Keratinocyte (primary cell): Measurements from ENCODE around the gene TRIM10. TPM values are rescaled to one million over a fixed set of nuclear protein-coding genes. Genes with fewer than 3 reads are reported as not detected.

Source experiments
- DNase-seq: peaks from one replicate; pipeline ENCODE4 v3.0.0-alpha.2; 2011; ENCODE audit warnings: low read depth, missing footprints, low spot score
- FAIRE-seq: peaks from 2 replicates; lab custom pipeline; 2011; peaks lifted over from hg19 to GRCh38; lab: Jason Lieb, UNC
- H2AFZ ChIP-seq: 2 replicates; pipeline ENCODE4 v1.6.0; 2012; ENCODE audit warnings: low read length, control low read depth, inconsistent platforms; ENCODE audit not compliant: control insufficient read depth
- H3K27ac ChIP-seq: 2 replicates; pipeline ENCODE4 v1.5.1; 2011; ENCODE audit warnings: low read length; ENCODE audit not compliant: control insufficient read depth, insufficient read depth
- H3K27me3 ChIP-seq: 3 replicates; pipeline ENCODE4 v1.6.0; 2011; ENCODE audit warnings: low read length; ENCODE audit not compliant: control insufficient read depth, insufficient read depth; ENCODE audit errors: extremely low read depth
- H3K36me3 ChIP-seq, 2 experiments: 2 replicates in 1 of 2; 3 replicates in 1 of 2; pipeline ENCODE4 v1.5.1; 2011; ENCODE audit warnings: low read length in 2 of 2, mild to moderate bottlenecking in 1 of 2; ENCODE audit not compliant: control insufficient read depth in 2 of 2, insufficient read depth in 2 of 2; ENCODE audit errors: extremely low read depth in 1 of 2
- H3K4me1 ChIP-seq: 3 replicates; pipeline ENCODE4 v1.5.1; 2011; ENCODE audit warnings: low read length; ENCODE audit not compliant: control insufficient read depth, insufficient read depth; ENCODE audit errors: extremely low read depth
- H3K4me2 ChIP-seq: 3 replicates; pipeline ENCODE4 v1.6.0; 2011; ENCODE audit warnings: low read depth, low read length; ENCODE audit not compliant: control insufficient read depth, insufficient read depth; ENCODE audit errors: extremely low read depth
- H3K4me3 ChIP-seq, 3 experiments: fragments of 200-600 bp in 1 of 3; sonication (generic) in 1 of 3; 2 replicates in 2 of 3; 3 replicates in 1 of 3; pipeline ENCODE4 v1.5.1; 2011 to 2016; ENCODE audit warnings: low read length in 3 of 3, mild to moderate bottlenecking in 3 of 3, control low read depth in 2 of 3, inconsistent platforms in 1 of 3, low read depth in 1 of 3, mixed read lengths in 1 of 3, mixed run types in 1 of 3, moderate library complexity in 1 of 3; ENCODE audit not compliant: control insufficient read depth in 2 of 3, insufficient read depth in 2 of 3; ENCODE audit errors: extremely low read depth in 1 of 3
- H3K79me2 ChIP-seq: 2 replicates; pipeline ENCODE4 v1.6.0; 2012; ENCODE audit warnings: low read length; ENCODE audit not compliant: control insufficient read depth, insufficient read depth
- H3K9ac ChIP-seq: 3 replicates; pipeline ENCODE4 v1.6.0; 2011; ENCODE audit warnings: low read length; ENCODE audit not compliant: control insufficient read depth, insufficient read depth; ENCODE audit errors: extremely low read depth
- H3K9me1 ChIP-seq: 3 replicates; pipeline ENCODE4 v1.6.0; 2011; ENCODE audit warnings: low read length; ENCODE audit not compliant: control insufficient read depth, insufficient read depth; ENCODE audit errors: extremely low read depth
- H3K9me3 ChIP-seq: 2 replicates; pipeline ENCODE4 v1.5.1; 2012; ENCODE audit warnings: low read depth, low read length; ENCODE audit not compliant: control insufficient read depth
- H4K20me1 ChIP-seq: 3 replicates; pipeline ENCODE4 v1.6.0; 2011; ENCODE audit warnings: low read length; ENCODE audit not compliant: control insufficient read depth, insufficient read depth; ENCODE audit errors: extremely low read depth
- EZH2 ChIP-seq: IDR thresholded peaks from one replicate; pipeline ENCODE4 v1.6.1; 2012; ENCODE audit warnings: inconsistent platforms, mild to moderate bottlenecking, low read length, moderate library complexity
- dilution Hi-C: fragments of 300-500 bp; cut with MboI; formaldehyde crosslinking; loops from one replicate; pipeline ENCODE4 v1.7.0; 2020; ENCODE audit warnings: low sequenced_read_pairs; ENCODE audit not compliant: extremely low pct_ligation_motif_present
- polyA plus RNA-seq, 5 experiments: library from polyadenylated mRNA; depleted of rRNA in 3 of 5; stranded (reverse) in 3 of 5; stranded (forward) in 1 of 5; unstranded in 1 of 5; fragments of >200 nt; gene quantifications; 1 replicate in 1 of 5; 2 replicates in 3 of 5; 3 replicates in 1 of 5; pipeline versions ENCODE4 v1.2.1 to v1.2.3, GENCODE V29; 2011 to 2012; ENCODE audit warnings: missing spikeins in 2 of 5, low read depth in 1 of 5, low replicate concordance in 1 of 5
- TF ChIP-seq, protein P1 (sequence below), 3 experiments: IDR thresholded peaks in 1 of 3; conservative IDR thresholded peaks in 1 of 3; optimal IDR thresholded peaks in 1 of 3; 2 replicates in 2 of 3; 3 replicates in 1 of 3; pipeline versions ENCODE3 to v1.5.1; 2011; ENCODE audit warnings: low read length in 3 of 3, mild to moderate bottlenecking in 3 of 3, moderate library complexity in 2 of 3, control low read depth in 1 of 3, inconsistent platforms in 1 of 3; ENCODE audit not compliant: insufficient read depth in 2 of 3; ENCODE audit errors: extremely low read depth in 1 of 3

The TRIM10 gene
- polyA plus RNA-seq, 1 donor (not counting 4 experiments of a cell fraction or from before 2014, with no cell fraction given), result not detected

DNA sequence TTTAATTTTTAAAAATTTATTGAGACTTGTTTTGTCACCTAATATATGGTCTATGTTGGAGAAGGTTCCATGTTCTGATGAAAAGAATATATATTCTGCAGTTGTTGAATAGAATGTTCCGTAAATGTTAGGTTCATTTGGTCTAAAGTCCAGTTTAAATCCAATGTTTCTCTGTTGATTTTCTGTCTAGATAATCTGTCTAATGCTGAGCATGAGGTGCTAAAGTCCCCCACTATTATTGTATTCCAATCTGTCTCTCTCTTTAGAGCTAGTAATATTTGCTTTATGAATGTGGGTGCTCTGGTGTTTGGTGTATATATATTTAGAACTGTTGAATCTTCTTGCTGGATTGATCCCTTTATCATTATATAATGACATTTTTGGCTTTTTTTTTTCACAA is 17.8 kb upstream of the TRIM10 start:
- DNase-seq (no peak), FAIRE-seq (no peak)
- Histone ChIP-seq H3K27ac (no peak overlapping the region), H2AFZ (no peak overlapping the region), H3K4me2 (no peak overlapping the region), H3K27me3 (peaks cover 6% of the 10 kb centered on the region), H3K79me2 (no peaks in the 10 kb centered on the region), H3K36me3 (no peaks in the 10 kb centered on the region), H3K9me3 (no peaks in the 10 kb centered on the region), H3K4me1 (no peaks in the 10 kb centered on the region), H4K20me1 (no peaks in the 10 kb centered on the region), H3K9me1 (no peaks in the 10 kb centered on the region), H3K9ac (no peak overlapping the region), H3K4me3 (no peak overlapping the region)
- dilution Hi-C loops, result no loop called here
- TF ChIP-seq, protein P1, sequence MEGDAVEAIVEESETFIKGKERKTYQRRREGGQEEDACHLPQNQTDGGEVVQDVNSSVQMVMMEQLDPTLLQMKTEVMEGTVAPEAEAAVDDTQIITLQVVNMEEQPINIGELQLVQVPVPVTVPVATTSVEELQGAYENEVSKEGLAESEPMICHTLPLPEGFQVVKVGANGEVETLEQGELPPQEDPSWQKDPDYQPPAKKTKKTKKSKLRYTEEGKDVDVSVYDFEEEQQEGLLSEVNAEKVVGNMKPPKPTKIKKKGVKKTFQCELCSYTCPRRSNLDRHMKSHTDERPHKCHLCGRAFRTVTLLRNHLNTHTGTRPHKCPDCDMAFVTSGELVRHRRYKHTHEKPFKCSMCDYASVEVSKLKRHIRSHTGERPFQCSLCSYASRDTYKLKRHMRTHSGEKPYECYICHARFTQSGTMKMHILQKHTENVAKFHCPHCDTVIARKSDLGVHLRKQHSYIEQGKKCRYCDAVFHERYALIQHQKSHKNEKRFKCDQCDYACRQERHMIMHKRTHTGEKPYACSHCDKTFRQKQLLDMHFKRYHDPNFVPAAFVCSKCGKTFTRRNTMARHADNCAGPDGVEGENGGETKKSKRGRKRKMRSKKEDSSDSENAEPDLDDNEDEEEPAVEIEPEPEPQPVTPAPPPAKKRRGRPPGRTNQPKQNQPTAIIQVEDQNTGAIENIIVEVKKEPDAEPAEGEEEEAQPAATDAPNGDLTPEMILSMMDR (optimal IDR thresholded peaks at IDR 0.05 in 1 of 3, IDR thresholded peaks at IDR 0.05 in 1 of 3, conservative IDR thresholded peaks at IDR 0.05 in 1 of 3; ENCODE audit: extremely low read depth in 1 of 3, insufficient read depth in 2 of 3, low read length in 3 of 3), result no peak
- TF ChIP-seq EZH2, result no peak

DNA sequence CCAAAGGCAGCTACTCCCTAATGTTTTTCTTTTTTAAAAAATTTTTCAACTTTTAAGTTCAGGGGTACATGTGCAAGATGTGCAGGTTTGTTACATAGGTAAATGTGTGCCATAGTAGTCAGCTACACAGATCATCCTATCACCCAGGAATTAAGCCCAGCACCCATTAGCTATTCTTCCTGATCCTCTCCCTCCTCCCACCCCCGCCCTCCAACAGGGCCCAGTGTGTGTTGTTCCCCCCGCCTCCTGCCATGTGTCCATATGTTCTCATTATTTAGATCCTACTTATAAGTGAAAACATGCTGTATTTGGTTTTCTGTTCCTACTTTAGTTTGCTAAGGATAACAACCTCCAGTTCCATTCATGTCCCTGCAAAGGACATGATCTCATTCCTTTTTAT is 14.8 kb upstream of the TRIM10 start:
- no peaks in the 10 kb centered on the region for H3K9me3 ChIP-seq
- no peak overlapping the region for H3K9ac ChIP-seq
- peaks cover 31% of the 10 kb centered on the region for H3K27me3 ChIP-seq
- no peaks in the 10 kb centered on the region for H3K4me1 ChIP-seq
- H3K79me2 ChIP-seq, result no peaks in the 10 kb centered on the region
- TF ChIP-seq, protein P1 (optimal IDR thresholded peaks at IDR 0.05 in 1 of 3, IDR thresholded peaks at IDR 0.05 in 1 of 3, conservative IDR thresholded peaks at IDR 0.05 in 1 of 3; ENCODE audit: extremely low read depth in 1 of 3, insufficient read depth in 2 of 3, low read length in 3 of 3), result no peak
- TF ChIP-seq EZH2, result no peak
- DNase-seq, result no peak
- H3K4me2 ChIP-seq, result no peak overlapping the region
- H4K20me1 ChIP-seq, result no peaks in the 10 kb centered on the region
- no peak overlapping the region for H3K4me3 ChIP-seq
- H3K36me3 ChIP-seq, result no peaks in the 10 kb centered on the region
- no peak overlapping the region for H2AFZ ChIP-seq
- no peaks in the 10 kb centered on the region for H3K9me1 ChIP-seq
- no peak for FAIRE-seq
- dilution Hi-C loops, result no loop called here
- no peak overlapping the region for H3K27ac ChIP-seq
